Choroid plexus epithelial cell (primary cell): ENCODE results near the gene TMEM80.
A peak's percentile ranks its signal among the peaks of the same experiment; 100 is the strongest.

ENCODE experiments used
- DNase-seq: peaks from one replicate; pipeline ENCODE4 v3.0.0-alpha.2; 2010; ENCODE audit warnings: low read depth
- H3K4me3 ChIP-seq: 2 replicates; pipeline ENCODE4 v1.5.1; 2011; ENCODE audit warnings: low read depth, mild to moderate bottlenecking, control low read depth, low read length, moderate library complexity
- TF ChIP-seq, protein P1 (sequence below): conservative IDR thresholded peaks from 2 replicates; pipeline ENCODE4 v1.5.1; 2011; ENCODE audit warnings: low read depth, mild to moderate bottlenecking, control low read depth, inconsistent platforms, low read length, moderate library complexity

TMEM80 gene

GRCh38 chr11:705646-706438 is 10.2 kb downstream of the TMEM80 start, which contains the start of gene EPS8L2:
EPS8L2 (plus strand) TSS chr11:706231; CDS start chr11:709408, 3,177 bp downstream.
- peak within 1 kb of the TSS; percentile 55 for H3K4me3 ChIP-seq
- TF ChIP-seq, protein P1, sequence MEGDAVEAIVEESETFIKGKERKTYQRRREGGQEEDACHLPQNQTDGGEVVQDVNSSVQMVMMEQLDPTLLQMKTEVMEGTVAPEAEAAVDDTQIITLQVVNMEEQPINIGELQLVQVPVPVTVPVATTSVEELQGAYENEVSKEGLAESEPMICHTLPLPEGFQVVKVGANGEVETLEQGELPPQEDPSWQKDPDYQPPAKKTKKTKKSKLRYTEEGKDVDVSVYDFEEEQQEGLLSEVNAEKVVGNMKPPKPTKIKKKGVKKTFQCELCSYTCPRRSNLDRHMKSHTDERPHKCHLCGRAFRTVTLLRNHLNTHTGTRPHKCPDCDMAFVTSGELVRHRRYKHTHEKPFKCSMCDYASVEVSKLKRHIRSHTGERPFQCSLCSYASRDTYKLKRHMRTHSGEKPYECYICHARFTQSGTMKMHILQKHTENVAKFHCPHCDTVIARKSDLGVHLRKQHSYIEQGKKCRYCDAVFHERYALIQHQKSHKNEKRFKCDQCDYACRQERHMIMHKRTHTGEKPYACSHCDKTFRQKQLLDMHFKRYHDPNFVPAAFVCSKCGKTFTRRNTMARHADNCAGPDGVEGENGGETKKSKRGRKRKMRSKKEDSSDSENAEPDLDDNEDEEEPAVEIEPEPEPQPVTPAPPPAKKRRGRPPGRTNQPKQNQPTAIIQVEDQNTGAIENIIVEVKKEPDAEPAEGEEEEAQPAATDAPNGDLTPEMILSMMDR: no peak
- no peak for DNase-seq

- H3K4me3 ChIP-seq: peak overlapping the region; percentile 55
- TF ChIP-seq, protein P1: no peak
- DNase-seq: peak; percentile 24
Measured at GRCh38 chr11:706439-706956, 10.9 kb downstream of the TMEM80 start.

DNA sequence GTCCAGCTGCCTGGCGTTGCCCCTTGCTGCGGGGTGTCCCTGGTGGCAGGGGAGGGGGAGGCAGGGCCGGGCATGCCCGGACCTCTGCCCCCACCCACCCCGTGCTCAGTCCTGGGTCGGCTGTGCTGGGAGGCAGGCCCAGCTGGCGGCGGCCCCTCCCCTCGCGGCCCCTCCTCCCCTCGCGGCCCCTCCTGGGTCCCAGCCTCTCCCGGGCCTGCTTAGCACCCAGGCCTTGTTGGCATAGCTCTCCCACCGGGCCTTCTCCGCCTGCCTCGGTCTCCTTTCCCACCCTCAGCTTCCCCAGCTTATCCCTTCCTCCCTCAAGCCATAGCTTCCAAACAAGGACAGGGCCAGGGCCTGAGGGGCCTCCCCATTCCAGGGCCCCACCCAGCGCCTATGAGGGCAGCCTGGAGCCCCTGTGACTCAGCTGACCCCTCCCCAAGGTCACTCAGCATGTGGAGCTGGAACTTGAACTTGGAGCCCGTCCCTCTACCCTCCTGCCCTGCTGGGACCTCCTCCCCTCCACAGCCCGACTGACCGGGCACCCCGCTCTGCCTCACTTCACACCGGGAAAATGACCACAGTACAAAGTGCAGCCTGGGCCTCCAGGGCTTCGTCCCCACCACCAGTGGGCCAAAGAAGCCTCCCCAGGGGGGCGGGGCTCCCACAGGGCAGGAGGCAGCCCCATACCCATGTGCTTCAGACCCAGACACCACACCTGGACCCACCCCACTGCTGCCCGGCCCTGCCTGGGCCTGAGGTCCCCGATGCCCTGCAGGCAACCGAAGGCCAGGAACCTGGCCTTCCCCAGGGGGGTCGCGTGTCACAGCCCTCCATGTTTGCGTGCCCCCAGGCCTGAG is 11.6 kb downstream of the TMEM80 start:
- TF ChIP-seq, protein P1: no peak
- DNase-seq: peak; percentile 17
- peak overlapping the region; percentile 55 for H3K4me3 ChIP-seq

- DNase-seq: peak; percentile 32
- TF ChIP-seq, protein P1: no peak
- no peak overlapping the region for H3K4me3 ChIP-seq
Measured at GRCh38 chr11:707817-708420, 12.3 kb downstream of the TMEM80 start.

- TF ChIP-seq, protein P1: no peak
- H3K4me3 ChIP-seq: no peak overlapping the region
- no peak for DNase-seq
Measured at GRCh38 chr11:708511-708910, 12.9 kb downstream of the TMEM80 start.

- TF ChIP-seq, protein P1: no peak
- H3K4me3 ChIP-seq: no peak overlapping the region
- DNase-seq: no peak
Measured at GRCh38 chr11:709109-709997, 13.7 kb downstream of the TMEM80 start.
